Osteoblast (primary cell): ENCODE data around the gene COLEC12. TPM values are rescaled to one million over a fixed set of nuclear protein-coding genes. Genes with fewer than 3 reads are reported as not detected.

ENCODE experiments used
- DNase-seq: peaks from one replicate; pipeline ENCODE4 v3.0.0; 2011; ENCODE audit warnings: low spot score, mixed read lengths; ENCODE audit not compliant: insufficient read length; ENCODE audit errors: missing footprints
- H2AFZ ChIP-seq: 2 replicates; pipeline ENCODE4 v1.6.0; 2011; ENCODE audit warnings: mild to moderate bottlenecking, low read length
- H3K27ac ChIP-seq: 2 replicates; pipeline ENCODE4 v1.5.1; 2011; ENCODE audit warnings: mild to moderate bottlenecking, low read depth, low read length, moderate library complexity
- H3K27me3 ChIP-seq: 2 replicates; pipeline ENCODE4 v1.6.0; 2012; ENCODE audit warnings: mild to moderate bottlenecking, control low read depth, inconsistent platforms, low read length, moderate library complexity; ENCODE audit not compliant: insufficient read depth
- H3K36me3 ChIP-seq: 2 replicates; pipeline ENCODE4 v1.5.1; 2011; ENCODE audit warnings: mild to moderate bottlenecking, low read length, control low read depth, moderate library complexity; ENCODE audit not compliant: insufficient read depth
- H3K4me1 ChIP-seq: 2 replicates; pipeline ENCODE4 v1.5.1; 2011; ENCODE audit warnings: mild to moderate bottlenecking, low read length, control low read depth, moderate library complexity; ENCODE audit not compliant: insufficient read depth
- H3K4me2 ChIP-seq: 2 replicates; pipeline ENCODE4 v1.6.0; 2011; ENCODE audit warnings: mild to moderate bottlenecking, low read length; ENCODE audit not compliant: insufficient read depth
- H3K4me3 ChIP-seq: fragments of 200-600 bp; sonication (generic); 3 replicates; pipeline ENCODE4 v1.5.1; 2012; ENCODE audit warnings: mild to moderate bottlenecking, low read length, inconsistent platforms; ENCODE audit not compliant: insufficient read depth
- H3K79me2 ChIP-seq: 2 replicates; pipeline ENCODE4 v1.6.0; 2012; ENCODE audit warnings: mild to moderate bottlenecking, low read length, control low read depth, inconsistent platforms; ENCODE audit not compliant: insufficient read depth
- H3K9me3 ChIP-seq: 2 replicates; pipeline ENCODE4 v1.5.1; 2011; ENCODE audit warnings: low read depth, low read length, control low read depth
- H4K20me1 ChIP-seq: 2 replicates; pipeline ENCODE4 v1.6.0; 2012; ENCODE audit warnings: mild to moderate bottlenecking, low read length, control low read depth; ENCODE audit not compliant: insufficient read depth
- CTCF ChIP-seq: IDR thresholded peaks from 2 replicates; pipeline ENCODE4 v1.5.1; 2011; ENCODE audit warnings: mild to moderate bottlenecking, low read depth, low read length, moderate library complexity; ENCODE audit errors: extremely low read depth
- total RNA-seq: library from RNA; depleted of rRNA; stranded (reverse); fragments of >200 nt; gene quantifications from 2 replicates; pipeline ENCODE4 v1.2.3, GENCODE V29; 2012

The COLEC12 gene
- total RNA-seq, 1 donor, result 38.0 TPM

- Histone ChIP-seq H3K79me2 (no peaks in the 10 kb centered on the region), H3K4me1 (peaks cover 47% of the 10 kb centered on the region), H2AFZ (no peak overlapping the region), H3K27ac (peak overlapping the region; percentile 87), H3K27me3 (no peaks in the 10 kb centered on the region), H3K4me2 (peak overlapping the region; percentile 67), H4K20me1 (no peaks in the 10 kb centered on the region), H3K36me3 (no peaks in the 10 kb centered on the region), H3K4me3 (no peak overlapping the region), H3K9me3 (no peaks in the 10 kb centered on the region)
- peak; percentile 83 for DNase-seq
- TF ChIP-seq CTCF, result no peak
These were observed 137.9 kb downstream of the COLEC12 start for GRCh38 chr18:362311-363290.

- no peak overlapping the region for H3K4me2 ChIP-seq
- no peaks in the 10 kb centered on the region for H3K79me2 ChIP-seq
- no peaks in the 10 kb centered on the region for H3K27me3 ChIP-seq
- H3K4me3 ChIP-seq, result no peak overlapping the region
- DNase-seq, result peak; percentile 80
- peaks cover 47% of the 10 kb centered on the region for H3K4me1 ChIP-seq
- no peaks in the 10 kb centered on the region for H4K20me1 ChIP-seq
- H3K27ac ChIP-seq, result peak overlapping the region; percentile 87
- no peak for TF ChIP-seq CTCF
- H2AFZ ChIP-seq, result no peak overlapping the region
- H3K36me3 ChIP-seq, result no peaks in the 10 kb centered on the region
- H3K9me3 ChIP-seq, result no peaks in the 10 kb centered on the region
These were observed 138.6 kb downstream of the COLEC12 start for GRCh38 chr18:361941-362310.

- no peak overlapping the region for H3K4me3 ChIP-seq
- H3K79me2 ChIP-seq, result no peaks in the 10 kb centered on the region
- peak overlapping the region; percentile 87 for H3K27ac ChIP-seq
- no peaks in the 10 kb centered on the region for H3K27me3 ChIP-seq
- no peak for DNase-seq
- H4K20me1 ChIP-seq, result no peaks in the 10 kb centered on the region
- H3K36me3 ChIP-seq, result no peaks in the 10 kb centered on the region
- no peak for TF ChIP-seq CTCF
- peaks cover 47% of the 10 kb centered on the region for H3K4me1 ChIP-seq
- peak overlapping the region; percentile 39 for H3K4me2 ChIP-seq
- no peaks in the 10 kb centered on the region for H3K9me3 ChIP-seq
- no peak overlapping the region for H2AFZ ChIP-seq
These were observed 139.3 kb downstream of the COLEC12 start for GRCh38 chr18:361100-361732.

- no peak overlapping the region for H3K4me2 ChIP-seq
- no peaks in the 10 kb centered on the region for H3K79me2 ChIP-seq
- H3K36me3 ChIP-seq, result no peaks in the 10 kb centered on the region
- no peak for TF ChIP-seq CTCF
- H3K4me3 ChIP-seq, result no peak overlapping the region
- DNase-seq, result no peak
- no peak overlapping the region for H2AFZ ChIP-seq
- peak overlapping the region; percentile 87 for H3K27ac ChIP-seq
- H4K20me1 ChIP-seq, result no peaks in the 10 kb centered on the region
- H3K4me1 ChIP-seq, result peaks cover 42% of the 10 kb centered on the region
- H3K27me3 ChIP-seq, result no peaks in the 10 kb centered on the region
- no peaks in the 10 kb centered on the region for H3K9me3 ChIP-seq
These were observed 139.8 kb downstream of the COLEC12 start for GRCh38 chr18:360676-361075.
